HUDEP-2 (cell line): ENCODE measurements around the gene DNMT3L.
"Not testable (repeated sequence)": the region's sequence is repeated elsewhere in the genome, so short reads cannot be mapped to it uniquely, and the experiment has no call there.

Experiments used
- DNase-seq, 76 experiments: peaks; one replicate each; lab custom pipeline; 2025; ENCODE audit not compliant: unreplicated experiment in 76 of 76; lab: John Stamatoyannopoulos, UW

Gene DNMT3L

DNA sequence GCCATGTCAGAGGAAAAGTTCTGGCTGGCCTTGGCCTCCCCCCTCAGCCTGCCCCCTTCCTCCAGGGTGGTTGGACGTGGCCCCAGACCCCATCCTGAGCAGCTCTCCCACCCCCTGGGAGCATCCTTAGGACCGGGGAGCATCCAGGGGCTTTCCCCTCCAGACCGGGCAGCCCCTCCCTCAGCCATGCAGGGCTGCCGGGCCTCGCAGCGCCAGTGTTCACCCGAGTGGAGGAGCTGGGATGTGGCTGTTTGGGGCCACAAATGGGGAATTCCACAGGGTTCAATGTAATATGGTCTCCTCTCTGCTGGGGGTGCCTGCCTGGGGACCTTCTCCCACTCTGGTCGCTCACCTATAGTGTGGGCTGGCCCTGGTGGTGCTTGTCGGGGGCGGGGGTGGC, 33.9 kb upstream of the DNMT3L start:
- DNase-seq, result no peak

DNA sequence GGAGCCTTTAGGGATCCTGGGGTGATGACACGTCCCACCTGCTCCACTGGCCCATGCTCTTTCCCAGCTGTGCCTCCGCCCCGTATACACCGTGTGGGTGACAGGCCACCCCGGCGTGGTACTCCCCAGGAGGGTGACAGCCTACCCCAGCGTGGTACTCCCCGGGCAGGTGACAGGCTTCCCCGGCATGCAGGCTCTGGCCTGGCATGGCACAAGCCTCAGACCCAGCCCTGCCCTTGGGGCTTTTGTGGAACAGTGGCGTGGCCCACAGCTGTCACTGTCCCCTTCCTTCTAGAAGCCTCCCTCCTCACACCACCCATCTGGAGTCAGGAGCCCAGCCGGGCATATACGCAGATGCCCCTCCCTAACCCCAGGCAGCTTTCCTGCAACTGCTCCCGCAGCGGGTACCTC, 33.5 kb upstream of the DNMT3L start:
- DNase-seq, result peak in 3 of 76 experiments; percentile 19 to 33 (median 20)

DNA sequence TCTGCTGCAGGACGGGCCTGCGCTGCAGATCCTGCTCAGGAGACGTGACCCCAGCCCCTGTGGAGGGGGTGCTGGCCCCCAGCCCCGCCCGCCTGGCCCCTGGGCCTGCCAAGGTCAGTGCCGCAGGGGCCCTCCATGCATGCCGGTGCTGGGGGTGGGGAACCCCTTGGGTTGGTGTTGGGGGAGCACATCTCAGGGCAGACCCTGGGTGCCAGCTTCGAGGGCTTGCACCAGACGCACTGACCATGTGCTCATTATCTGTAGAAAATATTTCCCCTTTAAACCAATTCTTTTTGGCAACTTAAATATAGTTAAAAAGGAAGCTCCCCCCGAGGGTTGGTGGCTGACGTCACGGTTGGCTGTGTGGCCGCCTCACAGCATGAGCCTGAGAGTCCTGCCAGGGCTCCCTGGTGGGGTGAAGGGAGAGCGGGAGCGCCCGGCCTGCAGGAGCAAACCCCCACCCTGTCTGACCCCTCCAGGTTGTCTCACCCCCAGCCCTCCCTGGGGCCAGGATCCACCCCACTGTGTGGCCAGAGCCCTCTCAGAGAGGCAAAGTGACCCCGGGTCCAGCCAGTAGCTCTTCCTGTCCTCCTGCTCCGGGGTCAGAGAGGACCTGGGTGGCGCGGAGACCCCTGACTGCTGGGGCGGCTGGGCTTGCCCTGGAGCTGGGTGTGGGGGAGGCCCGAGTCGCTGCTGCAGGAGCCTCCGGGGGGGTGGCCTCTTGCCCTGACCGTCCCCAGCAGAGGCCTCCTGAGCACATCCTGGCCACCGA, 32.9 kb upstream of the DNMT3L start:
- peak in 7 of 76 experiments; percentile 20 to 62 (median 33) for DNase-seq

- DNase-seq, result peak in 6 of 76 experiments; percentile 24 to 57 (median 40)
Observed at GRCh38 chr21:44293551-44294231, 32.0 kb upstream of the DNMT3L start.

DNA sequence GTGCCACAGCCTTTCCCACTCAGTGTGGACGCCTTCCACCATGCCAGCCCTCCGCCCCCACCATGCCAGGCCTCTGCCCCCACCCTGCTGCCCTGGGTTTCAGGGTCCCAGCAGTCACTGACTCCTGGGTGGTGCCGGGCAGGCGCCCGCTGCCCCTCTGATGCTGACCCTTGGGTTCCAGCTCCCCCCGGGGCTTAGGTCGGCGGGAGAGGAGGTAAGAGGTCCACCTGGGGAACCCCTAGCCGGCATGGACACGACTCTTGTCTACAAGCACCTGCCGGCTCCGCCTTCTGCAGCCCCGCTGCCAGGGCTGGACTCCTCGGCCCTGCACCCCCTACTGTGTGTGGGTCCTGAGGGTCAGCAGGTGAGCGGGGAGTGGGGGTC, 31.1 kb upstream of the DNMT3L start:
- no peak for DNase-seq

GRCh38 chr21:44291936-44292811, 30.5 kb upstream of the DNMT3L start:
- peak in 1 of 76 experiments; percentile 19 for DNase-seq

GRCh38 chr21:44291078-44291935, 29.6 kb upstream of the DNMT3L start:
- no peak for DNase-seq

DNA sequence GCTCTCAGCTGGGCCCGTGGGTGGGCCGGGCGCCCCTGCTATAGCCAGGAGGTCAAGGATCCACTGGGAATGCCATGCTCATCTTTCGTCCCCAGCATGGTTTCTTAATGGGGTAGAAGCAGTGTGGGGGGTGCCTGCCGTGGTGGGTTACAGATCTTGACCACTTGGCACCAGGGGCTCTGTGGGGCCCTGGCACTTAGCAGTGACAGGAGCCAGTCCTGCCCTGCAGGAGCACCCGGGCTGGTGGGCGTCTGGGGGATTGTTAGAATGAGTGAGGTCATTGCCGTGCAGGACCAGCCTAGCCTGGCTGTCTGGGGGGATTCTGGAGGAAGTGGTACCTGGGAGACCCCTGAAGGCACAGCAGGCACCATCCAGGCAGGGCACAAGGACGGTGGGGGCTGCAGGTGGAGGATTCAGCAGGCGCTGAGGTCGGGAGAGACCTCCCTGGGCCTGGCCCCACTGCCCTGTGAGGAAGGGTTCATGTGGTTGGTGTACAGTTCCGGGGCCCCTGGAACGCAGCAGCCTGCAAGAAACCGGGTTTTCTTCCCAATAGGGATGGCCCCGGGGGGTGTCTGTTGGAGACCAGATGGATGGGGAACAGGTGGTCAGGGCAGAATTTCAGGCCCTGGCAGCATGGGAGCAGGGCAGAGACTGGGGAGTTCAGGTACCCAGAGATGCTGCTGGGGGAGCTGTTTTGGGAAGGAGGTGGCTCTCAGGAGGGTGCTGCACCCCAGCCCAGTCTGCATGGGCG, 28.8 kb upstream of the DNMT3L start:
- DNase-seq, result no peak

DNA sequence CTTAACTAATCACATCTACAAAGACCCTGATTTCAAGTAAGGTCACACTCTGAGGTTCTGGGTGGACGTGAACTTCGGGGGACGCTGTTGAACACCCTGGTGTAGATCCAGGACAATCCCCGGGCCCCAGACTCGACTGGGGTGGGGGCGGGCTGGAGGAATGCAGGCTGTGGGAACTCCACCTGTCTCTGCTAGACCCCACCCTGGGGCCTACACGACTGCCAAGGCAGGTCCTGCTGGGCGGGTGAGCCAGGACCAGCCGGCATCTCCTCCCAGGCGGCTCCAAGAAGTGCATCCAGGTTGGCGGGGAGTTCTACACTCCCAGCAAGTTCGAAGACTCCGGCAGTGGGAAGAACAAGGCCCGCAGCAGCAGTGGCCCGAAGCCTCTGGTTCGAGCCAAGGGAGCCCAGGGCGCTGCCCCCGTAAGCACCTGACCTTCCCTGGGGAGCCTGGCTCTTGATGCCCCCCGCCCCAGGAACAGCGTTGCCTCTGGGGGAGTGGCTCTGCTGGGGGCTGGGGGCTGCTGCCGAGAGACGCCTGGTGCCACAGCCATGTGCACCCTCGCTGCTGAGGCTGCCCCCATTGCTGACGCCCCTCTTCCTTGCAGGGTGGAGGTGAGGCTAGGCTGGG, 27.8 kb upstream of the DNMT3L start:
- no peak for DNase-seq

- DNase-seq, result no peak
Observed at GRCh38 chr21:44288251-44289110, 26.8 kb upstream of the DNMT3L start.

- DNase-seq, result no peak
Observed at GRCh38 chr21:44286716-44287632, 25.3 kb upstream of the DNMT3L start.

- no peak for DNase-seq
Observed at GRCh38 chr21:44286086-44286715, 24.5 kb upstream of the DNMT3L start.

DNA sequence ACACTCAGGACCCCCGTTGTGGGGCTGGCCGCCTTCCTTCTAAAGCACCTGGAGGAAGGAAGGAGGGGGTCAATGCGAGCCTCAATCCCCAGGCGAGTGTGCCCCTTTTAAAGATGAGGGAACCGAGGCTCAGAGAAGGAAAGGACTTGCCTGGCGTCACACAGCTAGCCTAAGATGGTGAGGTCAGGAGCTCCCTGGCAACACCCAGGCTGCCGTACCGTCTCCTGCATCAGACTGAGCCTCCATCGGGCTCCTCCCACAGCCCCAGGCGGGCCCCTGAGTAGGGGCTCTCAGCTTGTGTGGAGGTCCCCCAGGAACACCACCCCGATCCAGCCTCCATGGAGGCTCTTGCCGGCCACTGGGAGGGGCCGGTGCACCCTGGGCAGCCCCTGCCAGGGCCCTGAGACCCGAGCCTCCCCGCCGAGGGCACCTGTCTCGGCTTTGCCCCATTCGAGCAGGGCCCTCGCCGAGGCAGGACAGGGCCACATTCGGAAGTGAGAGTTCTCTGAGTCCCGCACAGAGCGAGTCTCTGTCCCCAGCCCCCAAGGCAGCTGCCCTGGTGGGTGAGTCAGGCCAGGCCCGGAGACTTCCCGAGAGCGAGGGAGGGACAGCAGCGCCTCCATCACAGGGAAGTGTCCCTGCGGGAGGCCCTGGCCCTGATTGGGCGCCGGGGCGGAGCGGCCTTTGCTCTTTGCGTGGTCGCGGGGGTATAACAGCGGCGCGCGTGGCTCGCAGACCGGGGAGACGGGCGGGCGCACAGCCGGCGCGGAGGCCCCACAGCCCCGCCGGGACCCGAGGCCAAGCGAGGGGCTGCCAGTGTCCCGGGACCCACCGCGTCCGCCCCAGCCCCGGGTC, 23.7 kb upstream of the DNMT3L start, which contains the start of gene AIRE:
AIRE (plus strand) TSS at position 739 of the 855 bp plus-strand sequence. CDS start 131 bp downstream, outside the sequence.
- no peak for DNase-seq

GRCh38 chr21:44283948-44284347, 22.3 kb upstream of the DNMT3L start:
- no peak for DNase-seq

DNA sequence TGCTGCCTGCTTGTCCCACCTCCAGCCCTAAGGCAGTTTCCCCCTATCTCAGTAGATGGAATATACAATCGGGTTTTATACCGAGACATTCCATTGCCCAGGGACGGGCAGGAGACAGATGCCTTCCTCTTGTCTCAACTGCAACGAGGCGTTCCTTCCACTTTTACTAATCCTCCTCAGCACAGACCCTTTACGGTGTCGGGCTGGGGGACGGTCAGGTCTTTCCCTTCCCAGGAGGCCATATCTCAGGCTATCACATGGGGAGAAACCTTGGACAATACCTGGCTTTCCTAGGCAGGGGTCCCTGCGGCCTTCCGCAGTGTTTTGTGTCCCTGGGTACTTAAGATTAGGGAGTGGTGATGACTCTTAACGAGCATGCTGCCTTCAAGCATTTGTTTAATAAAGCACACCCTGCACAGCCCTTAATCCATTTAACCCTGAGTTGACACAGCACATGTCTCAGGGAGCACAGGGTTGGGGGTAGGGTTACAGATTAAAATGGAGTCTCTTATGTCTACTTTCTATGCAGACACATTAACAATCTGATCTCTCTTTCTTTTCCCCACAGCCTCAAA, 21.6 kb upstream of the DNMT3L start:
- DNase-seq, result not testable (repeated sequence)
